ACC112 (cell line): ENCODE results near the gene VEPH1.
A peak's percentile ranks its signal among the peaks of the same experiment; 100 is the strongest.

Source experiments
- H2AFZ ChIP-seq: fragments of 200-600 bp; sonication (generic); one replicate; pipeline ENCODE4 v1.6.0; 2017; ENCODE audit warnings: antibody characterized with exemption, low read length; ENCODE audit not compliant: unreplicated experiment
- H3K27ac ChIP-seq: fragments of 200-600 bp; sonication (generic); 2 replicates; pipeline ENCODE4 v1.5.1; 2014; ENCODE audit warnings: low read depth, mild to moderate bottlenecking, antibody characterized with exemption, low read length, moderate library complexity
- H3K27me3 ChIP-seq: fragments of 200-600 bp; sonication (generic); 2 replicates; pipeline ENCODE4 v1.6.1; 2014; ENCODE audit warnings: mild to moderate bottlenecking, antibody characterized with exemption, low read length, moderate library complexity, mixed read lengths; ENCODE audit not compliant: insufficient read depth
- H3K36me3 ChIP-seq: fragments of 200-600 bp; sonication (generic); 2 replicates; pipeline ENCODE4 v1.6.1; 2016; ENCODE audit warnings: mild to moderate bottlenecking, antibody characterized with exemption, low read length, moderate library complexity, mixed read lengths; ENCODE audit not compliant: insufficient read depth
- H3K4me1 ChIP-seq: fragments of 200-600 bp; sonication (generic); one replicate; pipeline ENCODE4 v1.6.1; 2016; ENCODE audit warnings: low read length, mixed read lengths; ENCODE audit not compliant: insufficient read depth, unreplicated experiment, control insufficient read depth
- H3K4me3 ChIP-seq: fragments of 200-600 bp; sonication (generic); 2 replicates; pipeline ENCODE4 v1.5.1; 2014; ENCODE audit warnings: mild to moderate bottlenecking, low read depth, low read length
- H3K79me2 ChIP-seq: fragments of 200-600 bp; sonication (generic); one replicate; pipeline ENCODE4 v1.6.0; 2016; ENCODE audit warnings: low read length; ENCODE audit not compliant: control insufficient read depth, unreplicated experiment, insufficient read depth

Gene VEPH1

GRCh38 chr3:157522648-157523047, 19.4 kb upstream of the VEPH1 start:
- H3K27ac ChIP-seq, result no peak overlapping the region
- H3K4me1 ChIP-seq, result peaks cover 9% of the 10 kb centered on the region
- H3K4me3 ChIP-seq, result no peak overlapping the region

GRCh38 chr3:157520485-157521150, 17.4 kb upstream of the VEPH1 start:
- no peak overlapping the region for H3K27ac ChIP-seq
- no peaks in the 10 kb centered on the region for H3K27me3 ChIP-seq
- H3K4me1 ChIP-seq, result no peaks in the 10 kb centered on the region
- no peak overlapping the region for H3K4me3 ChIP-seq
- peaks cover 26% of the 10 kb centered on the region for H3K79me2 ChIP-seq
- H2AFZ ChIP-seq, result no peak overlapping the region
- H3K36me3 ChIP-seq, result peaks cover 17% of the 10 kb centered on the region

More at GRCh38 chr3:157522648-157523047, 19.4 kb upstream of the VEPH1 start:
- Histone ChIP-seq H3K27me3 (no peaks in the 10 kb centered on the region), H3K36me3 (peaks cover 17% of the 10 kb centered on the region), H3K79me2 (peaks cover 44% of the 10 kb centered on the region), H2AFZ (no peak overlapping the region)

GRCh38 chr3:157518881-157519280, 15.7 kb upstream of the VEPH1 start:
- H3K27me3 ChIP-seq, result no peaks in the 10 kb centered on the region
- H3K27ac ChIP-seq, result no peak overlapping the region
- H3K4me3 ChIP-seq, result no peak overlapping the region
- H3K36me3 ChIP-seq, result peaks cover 12% of the 10 kb centered on the region
- no peaks in the 10 kb centered on the region for H3K4me1 ChIP-seq
- peaks cover 19% of the 10 kb centered on the region for H3K79me2 ChIP-seq
- H2AFZ ChIP-seq, result no peak overlapping the region

- Histone ChIP-seq H3K4me3 (no peak overlapping the region), H2AFZ (no peak overlapping the region), H3K4me1 (no peaks in the 10 kb centered on the region), H3K27ac (no peak overlapping the region), H3K27me3 (no peaks in the 10 kb centered on the region), H3K36me3 (peaks cover 9% of the 10 kb centered on the region), H3K79me2 (peaks cover 17% of the 10 kb centered on the region)
Observed at GRCh38 chr3:157516928-157517327, 13.7 kb upstream of the VEPH1 start.

- no peak overlapping the region for H2AFZ ChIP-seq
- H3K27ac ChIP-seq, result no peak overlapping the region
- no peaks in the 10 kb centered on the region for H3K27me3 ChIP-seq
- H3K4me1 ChIP-seq, result no peaks in the 10 kb centered on the region
- peaks cover 13% of the 10 kb centered on the region for H3K79me2 ChIP-seq
- H3K4me3 ChIP-seq, result no peak overlapping the region
- peaks cover 9% of the 10 kb centered on the region for H3K36me3 ChIP-seq
Observed at GRCh38 chr3:157515398-157515797, 12.2 kb upstream of the VEPH1 start.

GRCh38 chr3:157514371-157514895, 11.2 kb upstream of the VEPH1 start:
- no peaks in the 10 kb centered on the region for H3K4me1 ChIP-seq
- H3K27ac ChIP-seq, result no peak overlapping the region
- peaks cover 4% of the 10 kb centered on the region for H3K36me3 ChIP-seq
- no peak overlapping the region for H3K4me3 ChIP-seq
- no peak overlapping the region for H2AFZ ChIP-seq
- H3K79me2 ChIP-seq, result peaks cover 13% of the 10 kb centered on the region
- no peaks in the 10 kb centered on the region for H3K27me3 ChIP-seq

- Histone ChIP-seq H3K36me3 (no peaks in the 10 kb centered on the region; the same call in 1 of the 2 replicates), H2AFZ (no peak overlapping the region), H3K4me3 (no peak overlapping the region), H3K4me1 (peaks cover under 1% of the 10 kb centered on the region), H3K27me3 (no peaks in the 10 kb centered on the region), H3K79me2 (peaks cover 14% of the 10 kb centered on the region), H3K27ac (no peak overlapping the region)
Observed at GRCh38 chr3:157513585-157513984, 10.4 kb upstream of the VEPH1 start.

GRCh38 chr3:157512534-157512933, 9.3 kb upstream of the VEPH1 start:
- H3K79me2 ChIP-seq, result peaks cover 24% of the 10 kb centered on the region
- peaks cover 2% of the 10 kb centered on the region; the same call in 1 of the 2 replicates for H3K36me3 ChIP-seq
- H3K4me1 ChIP-seq, result peaks cover 3% of the 10 kb centered on the region
- no peak overlapping the region for H3K27ac ChIP-seq
- no peaks in the 10 kb centered on the region for H3K27me3 ChIP-seq
- no peak overlapping the region for H2AFZ ChIP-seq
- H3K4me3 ChIP-seq, result no peak overlapping the region

GRCh38 chr3:157508461-157508860, 5.2 kb upstream of the VEPH1 start:
- peaks cover 7% of the 10 kb centered on the region; the same call in 1 of the 2 replicates for H3K36me3 ChIP-seq
- no peak overlapping the region for H3K27ac ChIP-seq
- H3K27me3 ChIP-seq, result no peaks in the 10 kb centered on the region
- no peak overlapping the region for H2AFZ ChIP-seq
- H3K79me2 ChIP-seq, result peaks cover 30% of the 10 kb centered on the region
- peaks cover 3% of the 10 kb centered on the region for H3K4me1 ChIP-seq
- H3K4me3 ChIP-seq, result no peak overlapping the region

- no peak overlapping the region for H2AFZ ChIP-seq
- H3K27me3 ChIP-seq, result no peaks in the 10 kb centered on the region
- H3K4me1 ChIP-seq, result peaks cover 6% of the 10 kb centered on the region
- no peak overlapping the region for H3K4me3 ChIP-seq
- peaks cover 10% of the 10 kb centered on the region for H3K79me2 ChIP-seq
- 0 out of 2 replicates have a peak, but pooled peaks cover 4% of the 10 kb centered on the region for H3K36me3 ChIP-seq
- no peak overlapping the region for H3K27ac ChIP-seq
Observed at GRCh38 chr3:157501863-157502262, 1.4 kb downstream of the VEPH1 start.

- Histone ChIP-seq H3K36me3 (0 out of 2 replicates have a peak, but pooled peaks cover 2% of the 10 kb centered on the region), H2AFZ (no peak overlapping the region), H3K79me2 (peaks cover 3% of the 10 kb centered on the region), H3K27ac (no peak overlapping the region), H3K4me1 (peaks cover 22% of the 10 kb centered on the region), H3K27me3 (no peaks in the 10 kb centered on the region), H3K4me3 (peak overlapping the region; percentile 35; the same call in 1 of the 2 replicates)
Observed at GRCh38 chr3:157500232-157500631, 3.0 kb downstream of the VEPH1 start.
